Measurements from ENCODE around the gene CES3.

The CES3 gene

GRCh38 chr16:66961065-66961744 is at the start of gene CES3:
CES3 (plus strand) TSS chr16:66961266; CDS start chr16:66961308, 42 bp downstream.
- no peaks in the 10 kb centered on the region for H3K27me3 ChIP-seq (ENCODE audit: control insufficient read depth in 5 of 5, insufficient read depth in 4 of 5, low read length in 5 of 5)
- H3K27ac ChIP-seq (ENCODE audit: low read depth, low read length) = no peak within 1 kb of the TSS
- no peaks in the 10 kb centered on the region for H3K9me3 ChIP-seq (ENCODE audit: control insufficient read depth in 5 of 5, low read length in 5 of 5)
- no peak within 1 kb of the TSS for H3K4me3 ChIP-seq (ENCODE audit: low read depth in 1 of 5, low read length in 5 of 5)
- peaks cover 5 to 51% (median 48%) of the 10 kb centered on the region in 5 donors for H3K4me1 ChIP-seq (ENCODE audit: control insufficient read depth in 5 of 5, insufficient read depth in 5 of 5, low read length in 5 of 5)
- no peak within 1 kb of the TSS for H3K9ac ChIP-seq (ENCODE audit: low read length in 5 of 5)
- H3K36me3 ChIP-seq (ENCODE audit: control insufficient read depth in 5 of 5, insufficient read depth in 5 of 5, low read length in 5 of 5) = no peaks in the 10 kb centered on the region

- H3K9ac ChIP-seq (ENCODE audit: low read length in 5 of 5) = no peak overlapping the region
- no peaks in the 10 kb centered on the region for H3K9me3 ChIP-seq (ENCODE audit: control insufficient read depth in 5 of 5, low read length in 5 of 5)
- H3K4me3 ChIP-seq (ENCODE audit: low read depth in 1 of 5, low read length in 5 of 5) = no peak overlapping the region
- peaks cover 0 to 25% (median 17%) of the 10 kb centered on the region in 5 donors for H3K27me3 ChIP-seq (ENCODE audit: control insufficient read depth in 5 of 5, insufficient read depth in 4 of 5, low read length in 5 of 5)
- no peak overlapping the region for H3K27ac ChIP-seq (ENCODE audit: low read depth, low read length)
- H3K36me3 ChIP-seq (ENCODE audit: control insufficient read depth in 5 of 5, insufficient read depth in 5 of 5, low read length in 5 of 5) = no peaks in the 10 kb centered on the region
- H3K4me1 ChIP-seq (ENCODE audit: control insufficient read depth in 5 of 5, insufficient read depth in 5 of 5, low read length in 5 of 5) = peaks cover 0 to 1% (median 0%) of the 10 kb centered on the region in 5 donors
Observed at GRCh38 chr16:66911801-66912200, 49.3 kb upstream of the CES3 start.

DNA sequence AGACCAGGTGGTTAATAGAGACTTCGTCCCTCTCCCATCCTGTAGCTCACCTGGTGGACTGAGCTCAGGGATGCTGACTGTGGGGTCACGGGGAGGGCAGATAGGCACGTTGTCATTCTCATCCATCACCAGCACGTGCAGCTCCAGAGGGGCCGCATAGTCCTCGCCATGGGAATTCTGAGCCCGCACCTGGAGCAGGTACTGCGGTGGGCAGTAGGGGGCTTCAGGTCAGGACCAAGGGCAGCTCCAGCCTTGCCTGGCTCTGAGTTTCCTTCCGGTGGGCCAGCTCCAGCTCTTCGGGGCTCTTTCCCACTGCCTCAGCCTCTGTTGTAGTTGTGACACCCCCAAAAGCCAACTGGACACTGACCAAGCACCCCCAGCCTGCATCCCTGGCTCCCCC is 48.0 kb upstream of the CES3 start:
- Histone ChIP-seq H3K36me3 (ENCODE audit: control insufficient read depth in 5 of 5, insufficient read depth in 5 of 5, low read length in 5 of 5) (no peaks in the 10 kb centered on the region), H3K27me3 (ENCODE audit: control insufficient read depth in 5 of 5, insufficient read depth in 4 of 5, low read length in 5 of 5) (peaks cover 0 to 25% (median 22%) of the 10 kb centered on the region in 5 donors), H3K4me1 (ENCODE audit: control insufficient read depth in 5 of 5, insufficient read depth in 5 of 5, low read length in 5 of 5) (peaks cover 0 to 1% (median 0%) of the 10 kb centered on the region in 5 donors), H3K9ac (ENCODE audit: low read length in 5 of 5) (no peak overlapping the region), H3K4me3 (ENCODE audit: low read depth in 1 of 5, low read length in 5 of 5) (no peak overlapping the region), H3K27ac (ENCODE audit: low read depth, low read length) (no peak overlapping the region), H3K9me3 (ENCODE audit: control insufficient read depth in 5 of 5, low read length in 5 of 5) (no peaks in the 10 kb centered on the region)

DNA sequence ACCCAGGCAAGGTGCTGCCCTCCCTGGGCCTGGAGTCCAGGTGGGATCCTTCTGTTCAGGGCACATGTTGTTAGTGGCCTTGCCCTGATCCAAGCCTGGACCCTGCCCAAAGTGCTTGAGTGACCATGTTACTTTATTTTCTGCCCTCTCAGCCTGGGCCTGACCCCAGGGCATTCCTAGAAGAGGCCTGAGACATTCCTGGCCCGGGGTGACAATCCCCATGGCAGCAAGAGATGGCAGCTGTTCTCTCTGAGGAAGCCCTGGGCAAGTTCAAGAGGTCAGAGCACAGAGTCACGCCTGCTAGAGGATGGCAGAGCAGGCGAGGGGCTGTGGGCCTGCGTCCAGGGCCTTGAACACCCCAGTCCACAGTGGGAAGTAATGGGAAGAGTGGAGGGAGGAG is 47.4 kb upstream of the CES3 start:
- peaks cover 0 to 1% (median 0%) of the 10 kb centered on the region in 5 donors for H3K4me1 ChIP-seq (ENCODE audit: control insufficient read depth in 5 of 5, insufficient read depth in 5 of 5, low read length in 5 of 5)
- no peaks in the 10 kb centered on the region for H3K36me3 ChIP-seq (ENCODE audit: control insufficient read depth in 5 of 5, insufficient read depth in 5 of 5, low read length in 5 of 5)
- no peak overlapping the region for H3K9ac ChIP-seq (ENCODE audit: low read length in 5 of 5)
- H3K27ac ChIP-seq (ENCODE audit: low read depth, low read length) = no peak overlapping the region
- peaks cover 0 to 28% (median 25%) of the 10 kb centered on the region in 5 donors for H3K27me3 ChIP-seq (ENCODE audit: control insufficient read depth in 5 of 5, insufficient read depth in 4 of 5, low read length in 5 of 5)
- no peaks in the 10 kb centered on the region for H3K9me3 ChIP-seq (ENCODE audit: control insufficient read depth in 5 of 5, low read length in 5 of 5)
- no peak overlapping the region for H3K4me3 ChIP-seq (ENCODE audit: low read depth in 1 of 5, low read length in 5 of 5)

DNA sequence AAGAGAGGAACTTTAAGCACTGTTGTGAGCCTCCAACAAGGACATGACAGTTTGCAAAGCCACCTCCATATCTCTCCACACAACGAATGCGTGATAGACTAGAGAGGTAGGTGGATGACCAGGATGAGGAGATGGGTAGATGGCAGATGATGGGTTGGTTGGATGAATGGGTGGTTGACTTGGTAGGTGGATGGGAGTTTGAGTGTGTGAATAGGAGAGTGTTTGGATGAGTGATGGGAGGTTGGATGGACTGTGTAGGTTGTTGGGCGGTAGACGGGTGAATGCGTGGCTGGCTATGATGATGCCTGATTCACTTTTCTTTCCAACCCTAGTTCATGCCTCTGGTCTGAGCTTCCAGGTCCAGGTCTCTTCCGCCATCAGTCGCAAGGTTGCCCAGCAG is 46.5 kb upstream of the CES3 start:
- H3K4me3 ChIP-seq (ENCODE audit: low read depth in 1 of 5, low read length in 5 of 5) = no peak overlapping the region
- no peak overlapping the region for H3K27ac ChIP-seq (ENCODE audit: low read depth, low read length)
- H3K27me3 ChIP-seq (ENCODE audit: control insufficient read depth in 5 of 5, insufficient read depth in 4 of 5, low read length in 5 of 5) = peaks cover 0 to 35% (median 27%) of the 10 kb centered on the region in 5 donors
- no peak overlapping the region for H3K9ac ChIP-seq (ENCODE audit: low read length in 5 of 5)
- no peaks in the 10 kb centered on the region for H3K36me3 ChIP-seq (ENCODE audit: control insufficient read depth in 5 of 5, insufficient read depth in 5 of 5, low read length in 5 of 5)
- peaks cover 0 to 1% (median 0%) of the 10 kb centered on the region in 5 donors for H3K4me1 ChIP-seq (ENCODE audit: control insufficient read depth in 5 of 5, insufficient read depth in 5 of 5, low read length in 5 of 5)
- H3K9me3 ChIP-seq (ENCODE audit: control insufficient read depth in 5 of 5, low read length in 5 of 5) = no peaks in the 10 kb centered on the region

GRCh38 chr16:66915041-66915440 is 46.0 kb upstream of the CES3 start:
- H3K27me3 ChIP-seq (ENCODE audit: control insufficient read depth in 5 of 5, insufficient read depth in 4 of 5, low read length in 5 of 5) = peaks cover 0 to 40% (median 28%) of the 10 kb centered on the region in 5 donors
- no peaks in the 10 kb centered on the region for H3K4me1 ChIP-seq (ENCODE audit: control insufficient read depth in 5 of 5, insufficient read depth in 5 of 5, low read length in 5 of 5)
- no peak overlapping the region for H3K4me3 ChIP-seq (ENCODE audit: low read depth in 1 of 5, low read length in 5 of 5)
- no peak overlapping the region for H3K27ac ChIP-seq (ENCODE audit: low read depth, low read length)
- no peaks in the 10 kb centered on the region for H3K9me3 ChIP-seq (ENCODE audit: control insufficient read depth in 5 of 5, low read length in 5 of 5)
- H3K9ac ChIP-seq (ENCODE audit: low read length in 5 of 5) = no peak overlapping the region
- no peaks in the 10 kb centered on the region for H3K36me3 ChIP-seq (ENCODE audit: control insufficient read depth in 5 of 5, insufficient read depth in 5 of 5, low read length in 5 of 5)

DNA sequence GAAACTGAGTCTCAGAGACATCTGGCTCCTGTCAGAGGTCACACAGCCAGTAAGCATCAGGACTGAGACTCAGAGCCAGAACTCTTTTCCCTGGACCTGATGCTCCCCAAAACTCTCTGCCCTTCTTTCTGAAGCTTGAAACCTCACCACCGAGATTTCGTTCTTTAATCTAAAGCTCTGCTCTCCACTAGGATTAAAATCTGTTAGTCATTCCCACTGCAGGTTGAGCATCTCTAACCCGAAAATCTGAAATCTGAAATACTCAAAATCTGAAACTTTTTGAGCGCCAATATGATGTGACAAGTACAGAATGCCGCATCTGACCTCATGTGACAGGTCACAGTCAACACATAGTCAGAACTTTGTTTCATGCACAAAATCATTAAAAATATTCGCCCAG is 44.5 kb upstream of the CES3 start:
- Histone ChIP-seq H3K27me3 (ENCODE audit: control insufficient read depth in 5 of 5, insufficient read depth in 4 of 5, low read length in 5 of 5) (peaks cover 0 to 41% (median 30%) of the 10 kb centered on the region in 5 donors), H3K36me3 (ENCODE audit: control insufficient read depth in 5 of 5, insufficient read depth in 5 of 5, low read length in 5 of 5) (no peaks in the 10 kb centered on the region), H3K9ac (ENCODE audit: low read length in 5 of 5) (no peak overlapping the region), H3K4me3 (ENCODE audit: low read depth in 1 of 5, low read length in 5 of 5) (no peak overlapping the region), H3K9me3 (ENCODE audit: control insufficient read depth in 5 of 5, low read length in 5 of 5) (no peaks in the 10 kb centered on the region), H3K27ac (ENCODE audit: low read depth, low read length) (no peak overlapping the region), H3K4me1 (ENCODE audit: control insufficient read depth in 5 of 5, insufficient read depth in 5 of 5, low read length in 5 of 5) (no peaks in the 10 kb centered on the region)

DNA sequence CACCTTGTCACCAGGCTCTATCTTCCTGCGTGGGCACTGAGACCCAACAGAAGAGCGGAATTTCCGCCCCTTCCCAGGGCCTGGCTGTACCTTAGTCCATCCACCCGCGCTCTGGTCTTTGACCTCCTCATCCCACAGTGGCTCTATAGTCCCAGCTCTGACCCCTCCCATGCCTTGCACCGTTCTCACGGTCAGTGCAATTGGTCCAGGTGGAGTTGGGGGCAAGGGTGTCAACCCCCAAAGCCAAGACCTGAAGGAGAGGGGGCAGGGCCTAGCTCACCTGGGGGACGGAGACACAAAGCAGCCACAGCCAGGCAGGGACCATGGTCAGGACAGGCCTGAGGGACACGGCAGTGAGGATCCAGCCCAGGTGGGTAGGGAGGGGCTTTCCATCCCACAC is 43.3 kb upstream of the CES3 start:
- Histone ChIP-seq H3K27me3 (ENCODE audit: control insufficient read depth in 5 of 5, insufficient read depth in 4 of 5, low read length in 5 of 5) (peaks cover 0 to 47% (median 26%) of the 10 kb centered on the region in 5 donors), H3K9me3 (ENCODE audit: control insufficient read depth in 5 of 5, low read length in 5 of 5) (no peaks in the 10 kb centered on the region), H3K36me3 (ENCODE audit: control insufficient read depth in 5 of 5, insufficient read depth in 5 of 5, low read length in 5 of 5) (no peaks in the 10 kb centered on the region), H3K4me3 (ENCODE audit: low read depth in 1 of 5, low read length in 5 of 5) (no peak overlapping the region), H3K9ac (ENCODE audit: low read length in 5 of 5) (no peak overlapping the region), H3K27ac (ENCODE audit: low read depth, low read length) (no peak overlapping the region), H3K4me1 (ENCODE audit: control insufficient read depth in 5 of 5, insufficient read depth in 5 of 5, low read length in 5 of 5) (no peaks in the 10 kb centered on the region)

DNA sequence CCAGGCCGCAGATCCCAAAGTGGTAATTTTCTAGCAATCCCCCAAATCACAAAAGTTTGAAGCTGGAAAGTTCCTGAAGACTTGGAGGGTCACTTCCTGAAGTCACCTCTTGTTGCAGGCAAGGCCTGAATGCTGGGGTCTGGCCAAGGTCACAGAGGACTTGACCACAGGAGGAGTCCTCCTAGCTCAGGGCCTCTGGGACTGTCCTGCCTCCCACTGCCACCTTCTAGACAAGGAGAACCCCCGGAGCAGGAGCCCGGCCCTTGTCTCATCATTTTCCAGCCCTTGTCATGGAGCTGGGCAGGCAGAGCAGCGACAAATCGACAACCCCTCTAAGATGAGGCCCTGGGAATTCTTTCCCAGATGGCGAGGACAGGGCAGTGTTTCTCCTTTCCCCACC is 42.7 kb upstream of the CES3 start:
- Histone ChIP-seq H3K9ac (ENCODE audit: low read length in 5 of 5) (peak overlapping the region in 1 of 5 donors; percentile 7), H3K4me3 (ENCODE audit: low read depth in 1 of 5, low read length in 5 of 5) (no peak overlapping the region), H3K27me3 (ENCODE audit: control insufficient read depth in 5 of 5, insufficient read depth in 4 of 5, low read length in 5 of 5) (peaks cover 0 to 45% (median 26%) of the 10 kb centered on the region in 5 donors), H3K4me1 (ENCODE audit: control insufficient read depth in 5 of 5, insufficient read depth in 5 of 5, low read length in 5 of 5) (peaks cover 2 to 6% (median 5%) of the 10 kb centered on the region in 5 donors), H3K27ac (ENCODE audit: low read depth, low read length) (no peak overlapping the region), H3K9me3 (ENCODE audit: control insufficient read depth in 5 of 5, low read length in 5 of 5) (no peaks in the 10 kb centered on the region), H3K36me3 (ENCODE audit: control insufficient read depth in 5 of 5, insufficient read depth in 5 of 5, low read length in 5 of 5) (no peaks in the 10 kb centered on the region)

- no peak within 1 kb of the TSS for H3K27ac ChIP-seq (ENCODE audit: low read depth, low read length)
- H3K9ac ChIP-seq (ENCODE audit: low read length in 5 of 5) = peak within 1 kb of the TSS in 1 of 5 donors; percentile 7
- H3K9me3 ChIP-seq (ENCODE audit: control insufficient read depth in 5 of 5, low read length in 5 of 5) = no peaks in the 10 kb centered on the region
- H3K36me3 ChIP-seq (ENCODE audit: control insufficient read depth in 5 of 5, insufficient read depth in 5 of 5, low read length in 5 of 5) = no peaks in the 10 kb centered on the region
- peaks cover 4 to 51% (median 29%) of the 10 kb centered on the region in 5 donors for H3K27me3 ChIP-seq (ENCODE audit: control insufficient read depth in 5 of 5, insufficient read depth in 4 of 5, low read length in 5 of 5)
- no peak within 1 kb of the TSS for H3K4me3 ChIP-seq (ENCODE audit: low read depth in 1 of 5, low read length in 5 of 5)
- peaks cover 3 to 12% (median 11%) of the 10 kb centered on the region in 5 donors for H3K4me1 ChIP-seq (ENCODE audit: control insufficient read depth in 5 of 5, insufficient read depth in 5 of 5, low read length in 5 of 5)
Observed at GRCh38 chr16:66918803-66919568, 42.1 kb upstream of the CES3 start, which contains the start of gene CDH16. CDH16 (minus strand) TSS chr16:66918885; CDS start chr16:66918065, 820 bp downstream.

Measured in subcutaneous abdominal adipose tissue (tissue), 5 donors.